Activated CD8-positive, alpha-beta T cell treated with anti-CD3 and anti-CD28 coated beads, Interleukin-2, amount 10 ng/mL, durations not matched to agents 7 days and 5 days (primary cell): Measurements from ENCODE around the gene BCAM. TPM values are rescaled to one million over a fixed set of nuclear protein-coding genes. Genes with fewer than 3 reads are reported as not detected.
"Not testable (repeated sequence)": the region's sequence is repeated elsewhere in the genome, so short reads cannot be mapped to it uniquely, and the experiment has no call there.

Source experiments
- ATAC-seq: fragments of 150-1000 bp; cut with Tn5 transposase; one replicate; pipeline ENCODE4 v1.10.0; 2021; ENCODE audit warnings: moderate library complexity
- CTCF ChIA-PET: fragments of 350-600 bp; sonication (Branson Sonifier 250); formaldehyde crosslinking; loops from one replicate; lab custom pipeline; 2021; ENCODE audit warnings: antibody characterized with exemption; lab: Charles Lee
- POLR2A ChIA-PET: fragments of 350-600 bp; sonication (Branson Sonifier 250); formaldehyde crosslinking; loops from one replicate; lab custom pipeline; 2021; ENCODE audit warnings: antibody characterized with exemption; lab: Charles Lee
- DNase-seq: peaks from one replicate; pipeline ENCODE4 v3.0.0-alpha.2; 2020
- H3K27ac Mint-ChIP-seq: one replicate; pipeline ENCODE4 v1.8.0; 2021; ENCODE audit warnings: mild to moderate bottlenecking, mixed read lengths
- H3K27me3 Mint-ChIP-seq: one replicate; pipeline ENCODE4 v1.8.0; 2021; ENCODE audit warnings: low read depth, mixed read lengths
- H3K36me3 Mint-ChIP-seq: one replicate; pipeline ENCODE4 v1.8.0; 2021; ENCODE audit warnings: low read depth, mixed read lengths
- H3K4me1 Mint-ChIP-seq: one replicate; pipeline ENCODE4 v1.8.0; 2021; ENCODE audit warnings: low read depth, mixed read lengths
- H3K4me3 Mint-ChIP-seq: one replicate; pipeline ENCODE4 v1.8.0; 2021; ENCODE audit warnings: mild to moderate bottlenecking, mixed read lengths
- H3K9me3 Mint-ChIP-seq: one replicate; pipeline ENCODE4 v1.8.0; 2022; ENCODE audit warnings: mixed read lengths; ENCODE audit not compliant: insufficient read depth
- total RNA-seq, 2 experiments: library from RNA; stranded (reverse); gene quantifications; one replicate each; pipeline ENCODE4 v1.2.3, GENCODE V29; 2021

The BCAM gene
- total RNA-seq, 2 experiments from 2014 or later: not detected

DNA sequence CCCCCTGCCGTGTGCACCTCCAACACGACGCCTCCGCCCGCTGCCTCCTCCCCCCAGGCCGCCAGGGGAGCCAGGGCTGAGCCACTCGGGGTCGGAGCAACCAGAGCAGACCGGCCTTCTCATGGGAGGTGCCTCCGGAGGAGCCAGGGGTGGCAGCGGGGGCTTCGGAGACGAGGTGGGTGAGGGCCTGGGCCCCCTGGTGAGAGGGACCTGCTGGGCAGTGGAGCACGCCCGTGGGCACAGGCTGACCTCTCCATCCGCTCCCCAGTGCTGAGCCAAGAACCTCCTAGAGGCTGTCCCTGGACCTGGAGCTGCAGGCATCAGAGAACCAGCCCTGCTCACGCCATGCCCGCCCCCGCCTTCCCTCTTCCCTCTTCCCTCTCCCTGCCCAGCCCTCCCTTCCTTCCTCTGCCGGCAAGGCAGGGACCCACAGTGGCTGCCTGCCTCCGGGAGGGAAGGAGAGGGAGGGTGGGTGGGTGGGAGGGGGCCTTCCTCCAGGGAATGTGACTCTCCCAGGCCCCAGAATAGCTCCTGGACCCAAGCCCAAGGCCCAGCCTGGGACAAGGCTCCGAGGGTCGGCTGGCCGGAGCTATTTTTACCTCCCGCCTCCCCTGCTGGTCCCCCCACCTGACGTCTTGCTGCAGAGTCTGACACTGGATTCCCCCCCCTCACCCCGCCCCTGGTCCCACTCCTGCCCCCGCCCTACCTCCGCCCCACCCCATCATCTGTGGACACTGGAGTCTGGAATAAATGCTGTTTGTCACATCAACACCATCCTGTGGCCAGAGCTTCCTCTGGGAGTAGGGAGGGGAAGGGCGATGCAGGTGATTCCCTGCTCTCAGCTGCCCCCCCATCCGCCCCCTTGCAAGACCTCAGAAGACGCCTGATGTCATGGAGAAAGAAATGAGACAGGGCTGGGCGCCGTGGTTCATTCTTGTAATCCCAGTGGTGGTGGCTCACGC is 12.0 kb downstream of the BCAM start:
- ATAC-seq (no peak), DNase-seq (no peak)
- Mint-ChIP-seq H3K9me3 (no peaks in the 10 kb centered on the region), H3K4me1 (no peaks in the 10 kb centered on the region), H3K27ac (no peak overlapping the region), H3K36me3 (no peaks in the 10 kb centered on the region), H3K27me3 (no peaks in the 10 kb centered on the region), H3K4me3 (no peak overlapping the region)
- CTCF ChIA-PET: interaction anchor here (0.7 kb wide), 1 partner anchor 97 kb away, joined by 3 read pairs; no protein-coding TSS in a partner anchor
- POLR2A ChIA-PET: no interaction called here

DNA sequence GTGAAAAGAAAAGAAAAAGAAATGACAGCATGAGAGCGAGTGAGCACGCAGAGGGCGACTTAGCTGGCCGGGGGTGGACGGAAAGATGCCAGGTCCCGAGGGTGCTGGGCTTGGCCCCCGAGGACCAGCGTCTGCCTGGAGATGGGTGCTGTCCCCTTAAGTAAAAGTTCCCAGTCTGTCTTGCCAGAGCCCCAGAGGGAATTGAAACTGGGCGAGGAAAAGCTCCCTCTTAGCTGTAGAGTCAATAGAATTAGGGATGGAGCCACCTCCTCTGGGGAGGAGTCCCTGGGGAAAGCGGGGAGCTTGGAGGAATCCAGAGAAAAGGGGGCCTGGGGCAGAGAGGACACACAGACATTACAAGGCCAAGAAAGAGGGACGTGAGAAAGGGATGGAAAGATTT is 13.3 kb downstream of the BCAM start:
- Mint-ChIP-seq H3K4me3 (no peak overlapping the region), H3K27ac (no peak overlapping the region), H3K4me1 (no peaks in the 10 kb centered on the region), H3K36me3 (no peaks in the 10 kb centered on the region), H3K9me3 (no peaks in the 10 kb centered on the region), H3K27me3 (peaks cover 2% of the 10 kb centered on the region)
- ChIA-PET POLR2A (no interaction called here), CTCF (no interaction called here)
- no peak for DNase-seq
- no peak for ATAC-seq

DNA sequence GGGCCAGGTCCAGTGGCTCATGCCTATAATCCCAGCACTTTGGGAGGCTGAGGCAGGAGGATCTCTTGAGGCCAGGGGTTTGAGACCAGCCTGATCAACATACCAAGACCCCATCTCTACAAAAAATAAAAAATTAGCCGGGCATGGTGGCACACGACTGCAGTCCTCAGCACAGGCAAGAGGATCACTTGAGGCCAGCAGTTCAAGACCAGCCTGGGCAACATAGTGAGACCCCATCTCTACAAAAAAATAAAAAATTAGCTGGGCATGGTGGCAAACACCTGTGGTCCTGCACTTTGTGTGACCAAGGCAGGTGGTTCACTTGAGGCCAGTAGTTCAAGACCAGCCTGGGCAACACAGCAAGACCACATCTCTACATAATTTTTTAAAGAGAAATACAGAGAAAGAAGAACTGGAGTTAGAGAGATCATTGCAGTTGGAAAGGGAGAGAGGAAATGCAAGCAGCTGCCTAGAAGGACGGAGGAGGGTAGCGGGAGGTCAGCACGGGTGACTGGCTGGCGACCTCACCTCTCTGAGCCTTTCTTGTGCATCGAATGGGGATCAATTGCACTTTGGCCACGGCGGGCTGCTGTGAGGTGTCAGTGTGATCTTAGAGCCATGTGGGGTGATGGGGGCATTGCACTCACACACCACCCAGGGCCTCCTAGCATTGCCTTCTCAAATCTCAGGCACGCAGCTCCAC is 13.9 kb downstream of the BCAM start:
- no peak for DNase-seq
- H3K4me1 Mint-ChIP-seq: no peaks in the 10 kb centered on the region
- no peaks in the 10 kb centered on the region for H3K9me3 Mint-ChIP-seq
- POLR2A ChIA-PET: no interaction called here
- no peak overlapping the region for H3K27ac Mint-ChIP-seq
- H3K4me3 Mint-ChIP-seq: no peak overlapping the region
- no peak for ATAC-seq
- H3K36me3 Mint-ChIP-seq: no peaks in the 10 kb centered on the region
- peaks cover 3% of the 10 kb centered on the region for H3K27me3 Mint-ChIP-seq
- CTCF ChIA-PET: interaction anchor here (0.7 kb wide), 1 partner anchor 29 kb away, joined by 3 read pairs; no protein-coding TSS in a partner anchor

DNA sequence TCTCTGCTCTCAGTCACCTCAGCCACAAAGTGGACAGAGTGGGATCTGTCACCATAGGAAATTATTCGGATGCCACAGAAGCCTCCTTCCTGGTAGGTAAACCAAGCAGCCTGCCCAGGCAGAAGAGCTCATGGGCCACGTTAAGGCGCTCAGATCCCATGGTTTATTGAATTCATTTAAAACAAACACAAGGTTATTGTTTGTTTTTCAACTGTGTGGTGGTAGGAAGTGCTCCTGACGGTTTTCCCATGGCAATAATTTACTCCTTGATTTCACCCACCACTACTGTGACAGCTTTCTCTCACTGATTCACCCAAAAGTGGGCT is 14.4 kb downstream of the BCAM start:
- CTCF ChIA-PET: interaction anchor here (0.7 kb wide), 1 partner anchor 29 kb away, joined by 3 read pairs; no protein-coding TSS in a partner anchor
- H3K36me3 Mint-ChIP-seq: no peaks in the 10 kb centered on the region
- peaks cover 3% of the 10 kb centered on the region for H3K27me3 Mint-ChIP-seq
- no peak overlapping the region for H3K4me3 Mint-ChIP-seq
- ATAC-seq (no peak), DNase-seq (no peak)
- H3K27ac Mint-ChIP-seq: no peak overlapping the region
- no peaks in the 10 kb centered on the region for H3K9me3 Mint-ChIP-seq
- POLR2A ChIA-PET: no interaction called here
- H3K4me1 Mint-ChIP-seq: no peaks in the 10 kb centered on the region

DNA sequence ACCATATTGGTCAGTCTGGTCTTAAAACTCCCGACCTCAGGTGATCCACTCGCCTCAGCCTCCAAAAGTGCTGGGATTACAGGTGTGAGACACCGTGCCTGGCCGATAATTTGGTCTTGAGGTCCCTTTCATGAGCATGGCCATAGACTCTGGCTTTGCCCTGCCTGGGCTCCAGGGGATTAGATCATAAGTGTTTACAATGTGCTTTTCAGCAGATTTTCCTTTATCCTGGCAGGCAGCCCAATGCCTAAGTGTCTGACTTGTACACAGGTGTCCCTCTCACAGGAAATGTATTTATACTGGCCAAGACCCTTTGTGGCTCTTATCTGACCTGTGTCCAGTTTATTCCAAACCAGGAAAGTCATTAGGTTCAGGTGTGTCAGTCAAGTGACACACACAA is 15.9 kb downstream of the BCAM start:
- ChIA-PET POLR2A (no interaction called here), CTCF (no interaction called here)
- H3K9me3 Mint-ChIP-seq: no peaks in the 10 kb centered on the region
- H3K4me3 Mint-ChIP-seq: no peak overlapping the region
- no peak overlapping the region for H3K27ac Mint-ChIP-seq
- no peak for ATAC-seq
- no peak for DNase-seq
- no peaks in the 10 kb centered on the region for H3K4me1 Mint-ChIP-seq
- peaks cover 3% of the 10 kb centered on the region for H3K27me3 Mint-ChIP-seq
- H3K36me3 Mint-ChIP-seq: no peaks in the 10 kb centered on the region

DNA sequence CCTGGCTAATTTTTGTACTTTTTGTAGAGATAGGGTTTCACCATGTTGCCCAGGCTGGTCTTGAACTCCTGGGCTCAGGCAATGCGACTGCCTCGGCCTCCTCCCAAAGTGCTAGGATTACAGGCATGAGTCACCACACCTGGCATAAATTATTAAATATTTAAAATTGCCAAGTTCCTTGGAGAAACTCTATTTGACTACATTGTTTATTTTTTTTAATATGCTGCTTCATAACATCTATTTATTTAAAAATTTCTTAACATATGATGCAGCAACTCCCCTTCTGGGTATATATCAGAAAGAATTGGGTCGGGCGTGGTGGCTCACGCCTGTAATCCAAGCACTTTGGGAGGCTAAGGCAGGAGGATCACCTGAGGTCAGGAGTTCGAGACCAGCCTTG is 24.0 kb downstream of the BCAM start:
- CTCF ChIA-PET, H3K9me3 Mint-ChIP-seq, H3K27me3 Mint-ChIP-seq, POLR2A ChIA-PET, DNase-seq, H3K27ac Mint-ChIP-seq, H3K4me1 Mint-ChIP-seq, H3K36me3 Mint-ChIP-seq, ATAC-seq, H3K4me3 Mint-ChIP-seq: not testable (repeated sequence)

DNA sequence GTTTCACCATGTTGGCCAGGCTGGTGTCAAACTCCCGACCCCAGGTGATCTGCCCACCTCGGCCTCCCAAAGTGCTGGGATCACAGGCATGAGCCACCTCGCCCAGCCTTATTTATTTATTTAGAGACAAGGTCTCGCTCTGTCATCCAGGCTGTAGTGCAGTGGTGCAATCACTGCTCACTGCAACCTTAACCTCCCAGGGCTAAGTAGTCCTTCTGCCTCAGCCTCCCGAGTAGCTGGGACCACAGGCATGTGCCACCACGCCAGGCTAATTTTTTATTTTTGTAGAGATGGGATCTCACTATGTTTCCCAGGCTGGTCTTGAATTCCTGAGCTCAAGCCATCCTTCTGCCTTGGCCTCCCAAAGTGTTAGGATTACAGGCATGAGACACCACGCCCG is 25.5 kb downstream of the BCAM start:
- not testable (repeated sequence) for H3K27ac Mint-ChIP-seq, H3K27me3 Mint-ChIP-seq

DNA sequence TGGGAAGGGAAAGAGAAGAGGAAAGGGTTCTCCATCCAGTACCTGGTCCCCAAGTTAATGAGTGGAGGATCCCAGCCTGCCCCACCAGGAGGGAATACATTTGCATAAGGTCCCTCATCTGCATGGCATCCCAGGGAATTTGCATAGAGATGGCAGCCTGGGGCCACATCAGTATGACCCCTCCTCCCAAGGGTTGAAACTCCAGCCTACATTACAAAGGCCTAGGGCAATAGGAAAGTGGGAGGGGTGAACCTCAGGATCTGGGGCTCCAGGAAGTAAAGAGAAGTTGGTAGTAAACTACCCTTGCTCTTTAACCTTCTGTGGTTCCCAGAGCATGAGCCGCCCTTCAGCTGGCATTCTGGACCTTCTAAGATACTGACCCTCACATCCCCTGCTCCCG is 30.4 kb downstream of the BCAM start:
- Mint-ChIP-seq H3K4me3 (no peak overlapping the region), H3K27ac (no peak overlapping the region), H3K36me3 (no peaks in the 10 kb centered on the region), H3K9me3 (no peaks in the 10 kb centered on the region), H3K27me3 (no peaks in the 10 kb centered on the region), H3K4me1 (peaks cover 7% of the 10 kb centered on the region)
- DNase-seq: no peak
- ChIA-PET CTCF (interaction anchor here (2.3 kb wide), 1 partner anchor 56 kb away, joined by 8 read pairs; no protein-coding TSS in a partner anchor), POLR2A (no interaction called here)
- no peak for ATAC-seq

More for the DNA sequence above, 25.5 kb downstream of the BCAM start:
- ATAC-seq, H3K9me3 Mint-ChIP-seq, H3K36me3 Mint-ChIP-seq, H3K4me1 Mint-ChIP-seq, POLR2A ChIA-PET, H3K4me3 Mint-ChIP-seq, CTCF ChIA-PET, DNase-seq: not testable (repeated sequence)

DNA sequence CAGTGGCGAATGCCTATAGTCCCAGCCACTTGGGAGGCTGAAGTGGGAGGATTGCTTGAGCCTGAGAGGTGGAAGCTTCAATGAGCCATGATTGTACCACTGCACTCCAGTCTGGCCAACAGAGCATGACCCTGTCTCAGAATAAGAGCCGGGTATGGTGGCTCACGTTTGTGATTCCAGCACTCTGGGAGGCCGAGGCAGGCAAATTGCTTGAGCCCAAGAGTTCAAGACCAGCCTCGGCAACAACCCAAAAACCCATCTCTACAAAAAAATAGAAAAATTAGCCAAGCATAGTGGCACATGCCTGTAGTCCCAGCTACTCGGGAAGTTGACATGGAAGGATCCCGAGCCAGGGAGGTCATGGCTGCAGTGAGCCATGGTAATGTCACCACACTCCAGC is 31.9 kb downstream of the BCAM start:
- Mint-ChIP-seq H3K27ac (no peak overlapping the region), H3K9me3 (no peaks in the 10 kb centered on the region), H3K27me3 (peaks cover 8% of the 10 kb centered on the region), H3K36me3 (no peaks in the 10 kb centered on the region), H3K4me3 (no peak overlapping the region), H3K4me1 (peaks cover 18% of the 10 kb centered on the region)
- POLR2A ChIA-PET: no interaction called here
- CTCF ChIA-PET: interaction anchor here (0.7 to 2.3 kb wide), 3 partner anchors 57 to 117 kb away, joined by 3 to 8 read pairs (median 3); no protein-coding TSS in a partner anchor
- DNase-seq: no peak
- ATAC-seq: no peak

DNA sequence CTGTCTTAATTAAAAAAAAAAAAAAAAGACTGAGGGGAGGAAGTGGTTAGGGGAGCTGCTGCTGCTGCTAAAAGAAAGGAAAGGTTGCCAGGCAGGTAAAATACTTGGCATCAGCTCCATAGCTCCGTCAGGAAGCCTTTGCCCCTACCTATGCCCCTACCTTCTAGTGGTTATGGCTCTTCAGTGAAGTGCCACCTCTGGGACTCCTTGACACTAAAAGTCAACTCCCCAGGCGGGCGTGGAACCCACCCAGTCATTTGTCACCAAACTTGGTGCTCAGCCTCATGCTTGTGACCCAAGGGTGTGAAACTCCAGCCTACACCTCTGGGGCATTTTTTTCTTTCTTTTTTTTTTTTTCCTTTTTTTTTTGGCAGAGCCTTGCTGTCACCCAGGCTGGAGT is 32.3 kb downstream of the BCAM start:
- ChIA-PET CTCF (interaction anchor here (0.7 to 2.3 kb wide), 3 partner anchors 58 to 117 kb away, joined by 3 to 8 read pairs (median 3); no protein-coding TSS in a partner anchor), POLR2A (no interaction called here)
- no peak for ATAC-seq
- peaks cover 20% of the 10 kb centered on the region for H3K4me1 Mint-ChIP-seq
- no peak overlapping the region for H3K4me3 Mint-ChIP-seq
- no peak for DNase-seq
- no peak overlapping the region for H3K27ac Mint-ChIP-seq
- H3K36me3 Mint-ChIP-seq: no peaks in the 10 kb centered on the region
- peaks cover 12% of the 10 kb centered on the region for H3K27me3 Mint-ChIP-seq
- H3K9me3 Mint-ChIP-seq: no peaks in the 10 kb centered on the region

DNA sequence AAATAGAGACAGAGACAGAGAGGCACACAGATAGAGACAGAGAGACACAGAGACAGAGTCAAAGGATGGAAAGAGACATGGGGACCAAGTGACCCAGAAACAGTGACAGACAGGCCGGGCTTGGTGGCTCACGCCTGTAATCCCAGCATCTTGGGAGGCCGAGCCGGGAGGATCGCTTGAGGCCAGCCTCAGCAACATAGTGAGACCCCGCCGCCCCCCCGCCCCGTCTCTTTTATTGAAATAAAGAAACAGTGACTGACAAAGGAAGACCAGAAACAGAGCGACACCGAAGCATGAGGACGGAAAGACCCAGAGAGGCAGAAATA is 36.3 kb downstream of the BCAM start:
- ATAC-seq (peak; percentile 3), DNase-seq (no peak)
- Mint-ChIP-seq H3K36me3 (no peaks in the 10 kb centered on the region), H3K27me3 (peaks cover 43% of the 10 kb centered on the region), H3K4me3 (peak overlapping the region; percentile 79), H3K27ac (peak overlapping the region; percentile 48), H3K4me1 (peaks cover 37% of the 10 kb centered on the region), H3K9me3 (no peaks in the 10 kb centered on the region)
- POLR2A ChIA-PET: no interaction called here
- CTCF ChIA-PET: interaction anchor here (0.8 to 1.4 kb wide), 10 partner anchors 15 to 190 kb away, joined by 3 to 18 read pairs (median 4); no protein-coding TSS in a partner anchor
